Activated T-helper 1 cell treated with anti-CD3 and anti-CD28 coated beads, Interleukin-12 subunit alpha, Interleukin-12 subunit beta, Interleukin-2, Interleukin-4 antibody, amounts not matched to agents 30 ng/mL and 10 ng/mL and 1 ng/mL, durations not matched to agents 14 hours and 24 hours and 36 hours (primary cell): Measurements from ENCODE around the gene CMYA5. TPM values are rescaled to one million over a fixed set of nuclear protein-coding genes. Genes with fewer than 3 reads are reported as not detected.

Source experiments
- DNase-seq: peaks from one replicate; pipeline ENCODE4 v3.0.0; 2021; ENCODE audit warnings: low spot score
- H3K27ac Mint-ChIP-seq: one replicate; pipeline ENCODE4 v1.8.0; 2021; ENCODE audit warnings: mild to moderate bottlenecking, mixed read lengths
- H3K27me3 Mint-ChIP-seq: one replicate; pipeline ENCODE4 v1.8.0; 2022; ENCODE audit warnings: mild to moderate bottlenecking, moderate library complexity, mixed read lengths; ENCODE audit not compliant: insufficient read depth
- H3K36me3 Mint-ChIP-seq: one replicate; pipeline ENCODE4 v1.8.0; 2021; ENCODE audit warnings: low read depth, mixed read lengths
- H3K4me1 Mint-ChIP-seq: one replicate; pipeline ENCODE4 v1.8.0; 2021; ENCODE audit warnings: low read depth, mixed read lengths
- H3K4me3 Mint-ChIP-seq: one replicate; pipeline ENCODE4 v1.8.0; 2021; ENCODE audit warnings: mild to moderate bottlenecking, moderate library complexity, mixed read lengths
- H3K9me3 Mint-ChIP-seq: one replicate; pipeline ENCODE4 v1.8.0; 2021; ENCODE audit warnings: mixed read lengths
- intact Hi-C: fragments of 100-400 bp; cut with micrococcal nuclease; formaldehyde crosslinking; loops from one replicate; pipeline ENCODE4 v1.15.1; 2024
- total RNA-seq: library from RNA; stranded (reverse); gene quantifications from 2 replicates; pipeline ENCODE4 v1.2.3, GENCODE V29; 2022

CMYA5 gene
- total RNA-seq, 1 donor from 2014 or later: 0.10 TPM

GRCh38 chr5:79687889-79688288, 1.7 kb upstream of the CMYA5 start:
- no peak overlapping the region for H3K4me3 Mint-ChIP-seq
- H3K9me3 Mint-ChIP-seq: no peaks in the 10 kb centered on the region
- intact Hi-C loops: no loop called here
- no peak overlapping the region for H3K27ac Mint-ChIP-seq
- no peak for DNase-seq
- H3K4me1 Mint-ChIP-seq: peaks cover 7% of the 10 kb centered on the region
- H3K36me3 Mint-ChIP-seq: peaks cover 23% of the 10 kb centered on the region
- no peaks in the 10 kb centered on the region for H3K27me3 Mint-ChIP-seq

- no peaks in the 10 kb centered on the region for H3K4me1 Mint-ChIP-seq
These were observed 1.4 kb downstream of the CMYA5 start for GRCh38 chr5:79691007-79691406.

GRCh38 chr5:79692596-79692995, 3.0 kb downstream of the CMYA5 start:
- H3K27ac Mint-ChIP-seq: no peak overlapping the region
- DNase-seq: no peak
- intact Hi-C loops: no loop called here
- no peaks in the 10 kb centered on the region for H3K27me3 Mint-ChIP-seq
- H3K4me1 Mint-ChIP-seq: no peaks in the 10 kb centered on the region
- no peak overlapping the region for H3K4me3 Mint-ChIP-seq
- H3K9me3 Mint-ChIP-seq: no peaks in the 10 kb centered on the region
- peaks cover 5% of the 10 kb centered on the region for H3K36me3 Mint-ChIP-seq

More at GRCh38 chr5:79691007-79691406, 1.4 kb downstream of the CMYA5 start:
- H3K9me3 Mint-ChIP-seq: no peaks in the 10 kb centered on the region
- intact Hi-C loops: no loop called here
- H3K4me3 Mint-ChIP-seq: no peak overlapping the region
- no peaks in the 10 kb centered on the region for H3K27me3 Mint-ChIP-seq
- H3K36me3 Mint-ChIP-seq: peaks cover 14% of the 10 kb centered on the region
- no peak for DNase-seq
- peak overlapping the region; percentile 3 for H3K27ac Mint-ChIP-seq

GRCh38 chr5:79694183-79694582, 4.5 kb downstream of the CMYA5 start:
- intact Hi-C loops: no loop called here
- no peak for DNase-seq
- no peak overlapping the region for H3K27ac Mint-ChIP-seq

GRCh38 chr5:79694652-79695051, 5.0 kb downstream of the CMYA5 start:
- Mint-ChIP-seq H3K4me1 (peaks cover 12% of the 10 kb centered on the region), H3K36me3 (no peaks in the 10 kb centered on the region), H3K9me3 (no peaks in the 10 kb centered on the region), H3K27me3 (no peaks in the 10 kb centered on the region), H3K27ac (no peak overlapping the region), H3K4me3 (no peak overlapping the region)
- intact Hi-C loops: no loop called here
- no peak for DNase-seq

More at GRCh38 chr5:79694183-79694582, 4.5 kb downstream of the CMYA5 start:
- no peaks in the 10 kb centered on the region for H3K9me3 Mint-ChIP-seq
- H3K4me1 Mint-ChIP-seq: peaks cover 7% of the 10 kb centered on the region
- H3K27me3 Mint-ChIP-seq: no peaks in the 10 kb centered on the region
- H3K36me3 Mint-ChIP-seq: no peaks in the 10 kb centered on the region
- no peak overlapping the region for H3K4me3 Mint-ChIP-seq

- no peak for DNase-seq
- H3K27me3 Mint-ChIP-seq: no peaks in the 10 kb centered on the region
- H3K36me3 Mint-ChIP-seq: no peaks in the 10 kb centered on the region
- intact Hi-C loops: no loop called here
- H3K4me1 Mint-ChIP-seq: peaks cover 21% of the 10 kb centered on the region
- H3K4me3 Mint-ChIP-seq: no peak overlapping the region
- no peak overlapping the region for H3K27ac Mint-ChIP-seq
- H3K9me3 Mint-ChIP-seq: no peaks in the 10 kb centered on the region
These were observed 5.9 kb downstream of the CMYA5 start for GRCh38 chr5:79695526-79695925.

- no peaks in the 10 kb centered on the region for H3K36me3 Mint-ChIP-seq
- intact Hi-C loops: no loop called here
- peaks cover 22% of the 10 kb centered on the region for H3K4me1 Mint-ChIP-seq
- no peak for DNase-seq
- peaks cover 2% of the 10 kb centered on the region for H3K27me3 Mint-ChIP-seq
- no peaks in the 10 kb centered on the region for H3K9me3 Mint-ChIP-seq
- H3K27ac Mint-ChIP-seq: no peak overlapping the region
- H3K4me3 Mint-ChIP-seq: no peak overlapping the region
These were observed 7.9 kb downstream of the CMYA5 start for GRCh38 chr5:79697222-79698170.

- Mint-ChIP-seq H3K27ac (peak overlapping the region; percentile 52), H3K4me3 (peak overlapping the region; percentile 9), H3K27me3 (peaks cover 4% of the 10 kb centered on the region), H3K36me3 (no peaks in the 10 kb centered on the region), H3K4me1 (peaks cover 22% of the 10 kb centered on the region), H3K9me3 (no peaks in the 10 kb centered on the region)
- intact Hi-C loops: loop anchor here (2.0 kb wide), 1 partner anchor 139 kb away; no protein-coding TSS in a partner anchor
- no peak for DNase-seq
These were observed 10.2 kb downstream of the CMYA5 start for GRCh38 chr5:79699763-79700400.

GRCh38 chr5:79702606-79703380, 13.2 kb downstream of the CMYA5 start:
- H3K27me3 Mint-ChIP-seq: peaks cover 4% of the 10 kb centered on the region
- DNase-seq: no peak

GRCh38 chr5:79703381-79703645, 13.7 kb downstream of the CMYA5 start:
- peaks cover 22% of the 10 kb centered on the region for H3K4me1 Mint-ChIP-seq
- no peaks in the 10 kb centered on the region for H3K36me3 Mint-ChIP-seq
- no peak overlapping the region for H3K4me3 Mint-ChIP-seq
- intact Hi-C loops: loop anchor here (1.0 kb wide), 2 partner anchors 155 to 380 kb away; no protein-coding TSS in a partner anchor
- H3K9me3 Mint-ChIP-seq: no peaks in the 10 kb centered on the region
- no peak overlapping the region for H3K27ac Mint-ChIP-seq
- H3K27me3 Mint-ChIP-seq: peaks cover 4% of the 10 kb centered on the region
- DNase-seq: no peak

More at GRCh38 chr5:79702606-79703380, 13.2 kb downstream of the CMYA5 start:
- H3K36me3 Mint-ChIP-seq: no peaks in the 10 kb centered on the region
- H3K9me3 Mint-ChIP-seq: no peaks in the 10 kb centered on the region
- H3K4me1 Mint-ChIP-seq: peaks cover 22% of the 10 kb centered on the region
- no peak overlapping the region for H3K4me3 Mint-ChIP-seq
- intact Hi-C loops: loop anchor here (1.0 kb wide), 2 partner anchors 156 to 381 kb away; no protein-coding TSS in a partner anchor
- no peak overlapping the region for H3K27ac Mint-ChIP-seq

GRCh38 chr5:79704553-79704952, 14.9 kb downstream of the CMYA5 start:
- intact Hi-C loops: no loop called here
- Mint-ChIP-seq H3K27me3 (peaks cover 4% of the 10 kb centered on the region), H3K27ac (no peak overlapping the region), H3K36me3 (no peaks in the 10 kb centered on the region), H3K4me3 (no peak overlapping the region), H3K4me1 (peaks cover 12% of the 10 kb centered on the region), H3K9me3 (no peaks in the 10 kb centered on the region)
- no peak for DNase-seq

- Mint-ChIP-seq H3K36me3 (no peaks in the 10 kb centered on the region), H3K9me3 (no peaks in the 10 kb centered on the region), H3K27ac (no peak overlapping the region), H3K27me3 (peaks cover 4% of the 10 kb centered on the region), H3K4me1 (peaks cover under 1% of the 10 kb centered on the region), H3K4me3 (no peak overlapping the region)
- no peak for DNase-seq
- intact Hi-C loops: no loop called here
These were observed 16.0 kb downstream of the CMYA5 start for GRCh38 chr5:79705632-79706031.
